T-helper 2 cell treated with Interferon-gamma antibody and Interleukin-4, amounts not matched to agents 5 μg/mL and 100 μg/mL, for 36 hours (primary cell): ENCODE measurements around the gene THBS4.
"Not testable (repeated sequence)": the region's sequence is repeated elsewhere in the genome, so short reads cannot be mapped to it uniquely, and the experiment has no call there.

ENCODE experiments used
- DNase-seq: peaks from one replicate; pipeline ENCODE4 v3.0.0; 2021; ENCODE audit warnings: low spot score
- H3K27ac Mint-ChIP-seq: one replicate; pipeline ENCODE4 v1.8.0; 2021; ENCODE audit warnings: mild to moderate bottlenecking, mixed read lengths
- H3K27me3 Mint-ChIP-seq: one replicate; pipeline ENCODE4 v1.8.0; 2021; ENCODE audit warnings: low read depth, mixed read lengths
- H3K36me3 Mint-ChIP-seq: one replicate; pipeline ENCODE4 v1.8.0; 2021; ENCODE audit warnings: low read depth, mixed read lengths
- H3K4me1 Mint-ChIP-seq: one replicate; pipeline ENCODE4 v1.8.0; 2021; ENCODE audit warnings: low read depth, mixed read lengths
- H3K4me3 Mint-ChIP-seq: one replicate; pipeline ENCODE4 v1.8.0; 2022; ENCODE audit warnings: mild to moderate bottlenecking, moderate library complexity, mixed read lengths
- H3K9me3 Mint-ChIP-seq: one replicate; pipeline ENCODE4 v1.8.0; 2021; ENCODE audit warnings: mixed read lengths

Gene THBS4

GRCh38 chr5:80103371-80103770 is 68.2 kb downstream of the THBS4 start:
- no peaks in the 10 kb centered on the region for H3K27me3 Mint-ChIP-seq
- peaks cover 14% of the 10 kb centered on the region for H3K36me3 Mint-ChIP-seq
- H3K4me3 Mint-ChIP-seq: no peak overlapping the region
- no peak for DNase-seq
- H3K9me3 Mint-ChIP-seq: peaks cover 9% of the 10 kb centered on the region
- H3K4me1 Mint-ChIP-seq: peaks cover 32% of the 10 kb centered on the region
- no peak overlapping the region for H3K27ac Mint-ChIP-seq

DNA sequence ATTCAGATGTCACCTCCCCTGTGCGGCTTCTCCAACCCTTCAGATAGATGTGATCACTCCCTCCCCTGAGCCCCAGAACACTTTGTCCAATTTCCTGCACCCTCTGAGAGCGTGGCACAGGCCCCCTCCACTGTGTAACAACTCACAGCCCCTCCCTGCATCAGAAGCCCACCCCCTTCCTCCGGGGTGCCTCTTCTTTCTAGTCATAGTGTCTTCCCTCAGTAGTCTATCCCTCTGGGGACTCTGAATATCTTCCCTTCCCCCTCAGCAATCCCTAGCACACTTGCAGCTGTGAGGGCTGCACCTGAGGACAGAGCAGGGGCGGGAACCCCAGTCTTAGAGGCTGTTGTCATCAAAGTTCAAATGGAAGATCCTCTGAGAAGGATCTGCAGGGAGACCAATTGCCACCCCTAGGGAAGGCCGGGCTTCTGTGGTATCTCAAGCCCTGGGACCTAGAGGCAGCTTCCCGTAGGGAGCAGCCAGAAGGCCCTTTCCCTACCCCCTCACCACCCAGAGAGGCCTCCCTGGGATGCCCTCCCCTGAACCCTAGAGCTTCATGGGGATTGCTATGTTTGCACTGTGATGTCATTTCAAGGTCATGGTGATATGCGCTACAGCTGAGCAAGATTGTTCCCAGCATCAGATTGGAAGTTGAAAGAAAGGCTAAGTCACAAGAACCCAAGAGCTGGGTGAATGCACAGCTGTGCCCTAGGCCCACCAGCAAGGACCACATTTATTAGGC is 70.7 kb downstream of the THBS4 start:
- H3K27ac Mint-ChIP-seq: peak overlapping the region; percentile 31
- H3K4me3 Mint-ChIP-seq: no peak overlapping the region
- DNase-seq: no peak
- H3K36me3 Mint-ChIP-seq: peaks cover 14% of the 10 kb centered on the region
- peaks cover 14% of the 10 kb centered on the region for H3K9me3 Mint-ChIP-seq
- H3K4me1 Mint-ChIP-seq: peaks cover 30% of the 10 kb centered on the region
- no peaks in the 10 kb centered on the region for H3K27me3 Mint-ChIP-seq

GRCh38 chr5:80106916-80107315 is 71.8 kb downstream of the THBS4 start:
- H3K4me1 Mint-ChIP-seq: peaks cover 22% of the 10 kb centered on the region
- peaks cover 14% of the 10 kb centered on the region for H3K9me3 Mint-ChIP-seq
- no peaks in the 10 kb centered on the region for H3K27me3 Mint-ChIP-seq
- DNase-seq: no peak
- H3K36me3 Mint-ChIP-seq: peaks cover 14% of the 10 kb centered on the region
- H3K4me3 Mint-ChIP-seq: no peak overlapping the region
- no peak overlapping the region for H3K27ac Mint-ChIP-seq

GRCh38 chr5:80109646-80110478 is 74.7 kb downstream of the THBS4 start:
- Mint-ChIP-seq H3K27me3 (no peaks in the 10 kb centered on the region), H3K4me3 (no peak overlapping the region), H3K9me3 (peaks cover 31% of the 10 kb centered on the region), H3K36me3 (peaks cover 33% of the 10 kb centered on the region), H3K27ac (no peak overlapping the region), H3K4me1 (peaks cover 12% of the 10 kb centered on the region)
- no peak for DNase-seq

- H3K36me3 Mint-ChIP-seq: peaks cover 43% of the 10 kb centered on the region
- H3K9me3 Mint-ChIP-seq: peaks cover 40% of the 10 kb centered on the region
- peaks cover 12% of the 10 kb centered on the region for H3K4me1 Mint-ChIP-seq
- not testable (repeated sequence) for H3K27me3 Mint-ChIP-seq, DNase-seq, H3K4me3 Mint-ChIP-seq, H3K27ac Mint-ChIP-seq
Observed at GRCh38 chr5:80111376-80111990, 76.3 kb downstream of the THBS4 start.

- DNase-seq: no peak
- H3K9me3 Mint-ChIP-seq: peaks cover 37% of the 10 kb centered on the region
- H3K36me3 Mint-ChIP-seq: peaks cover 51% of the 10 kb centered on the region
- H3K27ac Mint-ChIP-seq: no peak overlapping the region
- no peak overlapping the region for H3K4me3 Mint-ChIP-seq
- no peaks in the 10 kb centered on the region for H3K27me3 Mint-ChIP-seq
- peaks cover 22% of the 10 kb centered on the region for H3K4me1 Mint-ChIP-seq
Observed at GRCh38 chr5:80114860-80115259, 79.7 kb downstream of the THBS4 start.

DNA sequence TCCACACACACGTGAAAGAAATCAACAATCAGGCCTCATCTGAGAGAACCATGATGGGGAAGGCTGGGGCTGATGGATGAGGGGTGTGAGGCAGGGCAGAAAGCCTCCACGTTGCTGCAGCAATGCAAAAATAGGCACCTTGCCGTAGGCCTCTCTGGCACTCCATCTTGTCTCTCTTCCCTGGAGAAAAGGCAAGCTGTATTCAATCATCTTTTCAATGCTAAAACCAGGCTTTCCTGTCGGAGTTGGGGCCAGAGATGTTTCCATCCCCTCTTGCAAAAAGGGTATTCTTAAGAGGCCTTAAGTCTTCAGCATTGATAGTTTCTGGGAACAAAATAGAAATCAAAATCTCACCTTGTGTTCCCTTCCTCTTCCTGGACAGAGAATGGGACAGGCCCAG is 80.9 kb downstream of the THBS4 start:
- DNase-seq: no peak
- Mint-ChIP-seq H3K27me3 (no peaks in the 10 kb centered on the region), H3K27ac (no peak overlapping the region), H3K9me3 (peaks cover 37% of the 10 kb centered on the region), H3K36me3 (peaks cover 56% of the 10 kb centered on the region), H3K4me3 (no peak overlapping the region), H3K4me1 (peaks cover 22% of the 10 kb centered on the region)

DNA sequence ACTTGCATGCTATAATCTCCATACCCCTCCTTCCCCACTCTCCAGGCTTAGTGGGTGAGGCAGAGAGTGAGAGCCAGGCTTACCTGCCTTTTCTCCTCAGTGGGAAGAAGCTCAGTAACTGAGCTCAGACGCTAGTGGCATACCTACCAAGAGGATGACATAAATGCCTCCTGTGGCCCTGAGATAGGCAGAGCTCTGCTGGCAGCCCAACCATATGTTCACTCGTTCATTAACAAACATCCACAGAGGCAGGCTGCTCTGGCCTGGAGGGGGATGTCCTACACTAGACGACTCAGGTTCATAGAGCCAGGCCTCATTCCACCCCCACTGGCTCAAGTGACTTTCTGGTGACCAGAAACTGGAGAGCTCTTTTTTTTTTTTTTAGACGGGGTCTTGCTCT is 81.3 kb downstream of the THBS4 start:
- no peak for DNase-seq
- Mint-ChIP-seq H3K9me3 (peaks cover 38% of the 10 kb centered on the region), H3K4me1 (peaks cover 22% of the 10 kb centered on the region), H3K36me3 (peaks cover 59% of the 10 kb centered on the region), H3K27ac (peak overlapping the region; percentile 55), H3K27me3 (no peaks in the 10 kb centered on the region), H3K4me3 (no peak overlapping the region)

DNA sequence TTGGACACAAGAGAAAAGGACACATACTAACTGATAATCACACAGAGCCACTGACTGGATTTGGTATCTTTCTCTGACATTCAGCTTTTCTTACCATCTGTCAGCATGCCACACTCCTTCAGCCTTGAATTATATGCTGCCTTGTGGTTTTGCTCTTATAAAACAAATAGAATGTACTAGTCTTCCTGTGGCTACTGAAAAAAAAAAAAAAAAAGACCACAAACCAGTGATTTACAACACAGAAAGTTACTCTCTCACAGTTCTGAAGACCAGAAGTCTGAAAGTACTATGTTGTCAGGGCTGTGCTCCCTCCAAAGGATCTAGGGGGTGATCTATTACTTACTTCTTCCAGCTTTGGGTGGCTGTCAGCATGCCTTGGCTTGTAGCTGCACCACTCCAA is 82.3 kb downstream of the THBS4 start:
- Mint-ChIP-seq H3K36me3 (peaks cover 64% of the 10 kb centered on the region), H3K27ac (peak overlapping the region; percentile 45), H3K9me3 (peaks cover 42% of the 10 kb centered on the region), H3K27me3 (no peaks in the 10 kb centered on the region), H3K4me3 (no peak overlapping the region), H3K4me1 (peaks cover 26% of the 10 kb centered on the region)
- DNase-seq: no peak

DNA sequence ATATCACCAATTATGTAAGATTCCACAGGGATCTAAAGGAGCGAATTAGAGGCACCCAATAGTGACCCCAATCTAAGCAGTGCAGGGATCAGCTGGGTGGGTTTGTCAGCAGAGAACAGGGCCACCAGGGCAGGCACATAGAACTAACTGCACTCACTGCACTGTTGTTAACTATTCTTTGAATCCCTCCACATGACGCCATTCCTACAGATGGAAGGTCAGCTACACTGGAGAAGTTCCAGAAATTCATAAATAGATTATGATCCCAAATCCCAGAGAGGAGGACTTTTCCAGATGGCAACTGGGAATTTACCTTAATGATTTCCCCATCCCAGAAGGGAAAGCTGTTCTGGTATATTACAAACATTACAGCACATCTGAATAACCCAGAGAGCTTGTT is 84.2 kb downstream of the THBS4 start:
- Mint-ChIP-seq H3K27me3 (no peaks in the 10 kb centered on the region), H3K4me1 (peaks cover 33% of the 10 kb centered on the region), H3K4me3 (no peak overlapping the region), H3K36me3 (peaks cover 60% of the 10 kb centered on the region), H3K9me3 (peaks cover 30% of the 10 kb centered on the region), H3K27ac (no peak overlapping the region)
- no peak for DNase-seq

DNA sequence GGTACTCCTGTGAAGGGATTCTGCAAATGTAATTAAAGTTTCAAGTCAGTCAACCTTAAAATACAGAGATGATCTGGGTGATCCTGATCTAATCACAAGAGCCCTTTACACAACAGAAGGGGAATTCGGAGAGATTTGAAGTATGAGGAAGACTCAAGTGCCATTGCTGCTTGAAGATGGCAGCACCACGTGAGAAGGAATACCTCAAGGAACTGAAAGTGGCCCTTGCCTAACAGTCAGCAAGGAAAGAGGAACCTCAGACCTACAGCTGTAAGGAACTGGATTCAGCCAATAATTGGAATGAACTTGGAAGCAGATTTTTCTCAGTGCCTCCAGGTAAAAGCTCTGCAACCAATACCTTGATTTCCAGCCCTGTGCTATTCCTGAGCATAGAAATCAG is 87.4 kb downstream of the THBS4 start:
- Mint-ChIP-seq H3K4me1 (peaks cover 41% of the 10 kb centered on the region), H3K27me3 (no peaks in the 10 kb centered on the region), H3K27ac (no peak overlapping the region), H3K4me3 (no peak overlapping the region), H3K36me3 (peaks cover 42% of the 10 kb centered on the region), H3K9me3 (peaks cover 14% of the 10 kb centered on the region)
- no peak for DNase-seq

GRCh38 chr5:80124121-80124918 is 89.2 kb downstream of the THBS4 start:
- no peak overlapping the region for H3K27ac Mint-ChIP-seq
- peaks cover 5% of the 10 kb centered on the region for H3K9me3 Mint-ChIP-seq
- peaks cover 37% of the 10 kb centered on the region for H3K36me3 Mint-ChIP-seq
- H3K27me3 Mint-ChIP-seq: no peaks in the 10 kb centered on the region
- H3K4me3 Mint-ChIP-seq: no peak overlapping the region
- DNase-seq: no peak
- peaks cover 44% of the 10 kb centered on the region for H3K4me1 Mint-ChIP-seq

- Mint-ChIP-seq H3K27me3 (no peaks in the 10 kb centered on the region), H3K9me3 (peaks cover 5% of the 10 kb centered on the region), H3K4me3 (peak overlapping the region; percentile 38), H3K27ac (peak overlapping the region; percentile 82), H3K36me3 (peaks cover 32% of the 10 kb centered on the region), H3K4me1 (peaks cover 44% of the 10 kb centered on the region)
- DNase-seq: no peak
Observed at GRCh38 chr5:80125022-80125961, 90.1 kb downstream of the THBS4 start.
